Fibroblast of skin of left quadriceps (primary cell): ENCODE data around the gene C2CD2L.
"Not testable (repeated sequence)": the region's sequence is repeated elsewhere in the genome, so short reads cannot be mapped to it uniquely, and the experiment has no call there.

ENCODE experiments used
- DNase-seq, 2 experiments: peaks; one replicate each; pipeline ENCODE4 v3.0.0-alpha.2; 2013; ENCODE audit warnings: low read depth in 2 of 2

Gene C2CD2L

GRCh38 chr11:119093942-119094815 lies 13.0 kb upstream of the C2CD2L start:
- DNase-seq, result no peak

GRCh38 chr11:119094816-119095065 lies 12.4 kb upstream of the C2CD2L start:
- DNase-seq, result peak in 1 of 2 experiments; percentile 44

- peak; percentile 99 for DNase-seq
These were observed 11.9 kb upstream of the C2CD2L start for GRCh38 chr11:119095066-119095880.

GRCh38 chr11:119099711-119100110 lies 7.4 kb upstream of the C2CD2L start:
- DNase-seq, result no peak

GRCh38 chr11:119100246-119100970 lies 6.7 kb upstream of the C2CD2L start:
- no peak for DNase-seq

- no peak for DNase-seq
These were observed 6.0 kb upstream of the C2CD2L start for GRCh38 chr11:119100994-119101758.

GRCh38 chr11:119101759-119102423 lies 5.3 kb upstream of the C2CD2L start, which contains the start of gene DPAGT1:
TSS of gene DPAGT1 (minus strand) at chr11:119101853. CDS start at chr11:119101655, 198 bp downstream.
- DNase-seq, result peak; percentile 94 to 96

- DNase-seq, result not testable (repeated sequence)
These were observed 3.9 kb upstream of the C2CD2L start for GRCh38 chr11:119103161-119103664.

- no peak for DNase-seq
These were observed 3.4 kb upstream of the C2CD2L start for GRCh38 chr11:119103793-119104192.

GRCh38 chr11:119107538-119108145 lies 498 bp downstream of the C2CD2L start:
- no peak for DNase-seq

- DNase-seq, result no peak
These were observed 1.2 kb downstream of the C2CD2L start for GRCh38 chr11:119108146-119108856.

GRCh38 chr11:119108857-119109221 lies 1.7 kb downstream of the C2CD2L start:
- DNase-seq, result no peak

- DNase-seq, result no peak
These were observed 2.7 kb downstream of the C2CD2L start for GRCh38 chr11:119109843-119110242.

- no peak for DNase-seq
These were observed 3.3 kb downstream of the C2CD2L start for GRCh38 chr11:119110439-119110838.

GRCh38 chr11:119111361-119111925 lies 4.3 kb downstream of the C2CD2L start:
- DNase-seq, result no peak

- DNase-seq, result no peak
These were observed 5.3 kb downstream of the C2CD2L start for GRCh38 chr11:119112314-119113020.

GRCh38 chr11:119113716-119114115 lies 6.6 kb downstream of the C2CD2L start:
- no peak for DNase-seq

- DNase-seq, result no peak
These were observed 7.2 kb downstream of the C2CD2L start for GRCh38 chr11:119114351-119114750.
